AG04449 (cell line): ENCODE results near the gene ATP2B1.

ENCODE experiments used
- CTCF ChIA-PET: fragments of 350-600 bp; formaldehyde crosslinking; extraction: SDS; loops from one replicate; lab custom pipeline; 2021; ENCODE audit warnings: antibody characterized with exemption; lab: Yijun Ruan, JAX
- POLR2A ChIA-PET: fragments of 400-600, 350-600 bp; formaldehyde crosslinking; extraction: SDS; loops from one replicate; lab custom pipeline; 2020; ENCODE audit warnings: antibody characterized with exemption, inconsistent platforms; lab: Yijun Ruan, JAX
- DNase-seq: peaks from one replicate; pipeline ENCODE4 v3.0.0-alpha.2; 2010; ENCODE audit warnings: low read depth, low spot score
- H3K4me3 ChIP-seq: 2 replicates; pipeline ENCODE4 v1.5.1; 2011; ENCODE audit warnings: low read depth, mild to moderate bottlenecking, control low read depth, low read length
- TF ChIP-seq, protein P1 (sequence below): IDR thresholded peaks from one replicate; pipeline ENCODE4 v1.5.1; 2011; ENCODE audit warnings: mild to moderate bottlenecking, moderate library complexity, low read length, control low read depth, inconsistent platforms; ENCODE audit not compliant: insufficient read depth; ENCODE audit errors: missing control alignments

ATP2B1 gene

GRCh38 chr12:89547101-89547500 lies 161.5 kb downstream of the ATP2B1 start:
- ChIA-PET POLR2A (no interaction called here), CTCF (interaction anchor here (1.0 to 1.6 kb wide), 4 partner anchors 8 to 555 kb away, joined by 3 to 4 read pairs (median 3); partner anchors contain the start of gene ATP2B1)
- H3K4me3 ChIP-seq: no peak overlapping the region
- no peak for DNase-seq
- TF ChIP-seq, protein P1, sequence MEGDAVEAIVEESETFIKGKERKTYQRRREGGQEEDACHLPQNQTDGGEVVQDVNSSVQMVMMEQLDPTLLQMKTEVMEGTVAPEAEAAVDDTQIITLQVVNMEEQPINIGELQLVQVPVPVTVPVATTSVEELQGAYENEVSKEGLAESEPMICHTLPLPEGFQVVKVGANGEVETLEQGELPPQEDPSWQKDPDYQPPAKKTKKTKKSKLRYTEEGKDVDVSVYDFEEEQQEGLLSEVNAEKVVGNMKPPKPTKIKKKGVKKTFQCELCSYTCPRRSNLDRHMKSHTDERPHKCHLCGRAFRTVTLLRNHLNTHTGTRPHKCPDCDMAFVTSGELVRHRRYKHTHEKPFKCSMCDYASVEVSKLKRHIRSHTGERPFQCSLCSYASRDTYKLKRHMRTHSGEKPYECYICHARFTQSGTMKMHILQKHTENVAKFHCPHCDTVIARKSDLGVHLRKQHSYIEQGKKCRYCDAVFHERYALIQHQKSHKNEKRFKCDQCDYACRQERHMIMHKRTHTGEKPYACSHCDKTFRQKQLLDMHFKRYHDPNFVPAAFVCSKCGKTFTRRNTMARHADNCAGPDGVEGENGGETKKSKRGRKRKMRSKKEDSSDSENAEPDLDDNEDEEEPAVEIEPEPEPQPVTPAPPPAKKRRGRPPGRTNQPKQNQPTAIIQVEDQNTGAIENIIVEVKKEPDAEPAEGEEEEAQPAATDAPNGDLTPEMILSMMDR: no peak

DNA sequence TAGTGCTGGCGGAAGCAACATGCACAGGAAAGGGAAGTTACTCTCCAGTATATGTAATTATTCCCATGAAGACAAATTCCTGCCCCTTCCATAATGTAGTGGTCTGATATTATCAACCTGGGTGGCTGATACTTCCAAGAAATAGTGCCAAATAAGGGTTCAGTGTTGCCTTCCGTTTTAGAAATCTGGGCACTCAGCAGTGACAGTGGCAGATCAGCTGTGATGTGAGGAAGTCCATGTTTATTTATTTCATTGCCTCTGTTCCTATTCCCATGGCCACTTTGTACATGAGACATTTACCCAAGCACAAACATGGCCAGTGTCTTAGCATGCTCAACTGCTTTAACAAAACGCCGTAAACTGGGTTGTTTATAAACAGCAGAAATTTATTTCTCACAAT lies 162.5 kb downstream of the ATP2B1 start:
- ChIA-PET CTCF (interaction anchor here (1.6 to 5.1 kb wide), 2 partner anchors 163 to 558 kb away, joined by 4 to 65 read pairs; partner anchors contain the start of gene ATP2B1), POLR2A (no interaction called here)
- H3K4me3 ChIP-seq: no peak overlapping the region
- TF ChIP-seq, protein P1: no peak
- DNase-seq: no peak

DNA sequence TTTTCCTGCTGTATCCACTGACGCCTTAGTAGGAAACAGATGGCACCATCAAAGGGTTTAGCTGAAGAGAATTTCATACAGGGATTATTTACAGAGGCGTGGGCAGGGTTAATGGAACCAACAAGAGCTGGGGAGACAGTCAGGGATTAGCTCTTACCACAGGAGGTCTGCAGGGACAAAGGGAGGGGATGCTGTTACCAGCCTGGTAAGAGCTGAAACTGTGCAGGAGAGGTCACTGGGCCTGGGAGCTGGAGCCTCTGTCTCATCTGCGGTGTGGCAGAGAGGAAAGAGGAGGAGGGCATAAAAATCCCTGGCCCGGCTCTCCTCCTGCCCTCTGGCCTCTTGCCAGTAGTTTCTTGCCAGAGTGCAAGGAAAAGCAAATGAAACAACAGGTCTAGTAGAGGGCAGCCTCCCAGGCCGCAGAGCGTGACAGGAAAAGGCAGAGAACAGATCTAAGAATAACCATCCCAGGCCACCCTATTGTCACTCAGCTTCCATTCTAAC lies 163.9 kb downstream of the ATP2B1 start:
- CTCF ChIA-PET: interaction anchor here (0.6 to 5.1 kb wide), 15 partner anchors 7 to 1396 kb away, joined by 3 to 65 read pairs (median 5); partner anchors contain the start of genes ATP2B1, GALNT4 and POC1B
- POLR2A ChIA-PET: interaction anchor here (0.8 kb wide), 1 partner anchor 164 kb away, joined by 5 read pairs; the partner anchor contains the start of gene ATP2B1
- no peak overlapping the region for H3K4me3 ChIP-seq
- DNase-seq: no peak
- TF ChIP-seq, protein P1: no peak

DNA sequence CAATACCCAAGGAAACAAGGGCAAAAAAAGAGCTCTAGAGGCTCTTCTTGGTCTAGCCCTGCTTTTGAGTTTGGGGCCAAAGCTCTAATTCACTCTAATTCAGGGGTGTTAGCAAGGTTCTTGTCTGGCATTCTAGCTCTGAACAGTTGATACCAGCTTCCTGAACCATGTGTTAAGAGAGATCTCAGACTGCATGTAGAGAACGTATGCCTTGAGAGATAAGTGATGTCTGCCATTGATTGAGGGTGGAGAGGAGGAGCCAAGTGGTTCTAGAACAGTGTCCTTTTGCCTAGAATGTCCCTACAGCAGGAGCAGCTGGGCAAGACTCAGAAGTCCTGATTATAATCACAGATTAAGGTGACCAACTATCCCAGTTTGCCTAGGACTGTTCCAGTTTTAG lies 164.6 kb downstream of the ATP2B1 start:
- ChIA-PET POLR2A (interaction anchor here (0.8 kb wide), 1 partner anchor 165 kb away, joined by 5 read pairs; the partner anchor contains the start of gene ATP2B1), CTCF (interaction anchor here (0.7 to 5.1 kb wide), 22 partner anchors 8 to 1397 kb away, joined by 3 to 65 read pairs (median 4); partner anchors contain the start of genes ATP2B1, GALNT4 and POC1B)
- no peak for DNase-seq
- TF ChIP-seq, protein P1: no peak
- no peak overlapping the region for H3K4me3 ChIP-seq

- no peak overlapping the region for H3K4me3 ChIP-seq
- TF ChIP-seq, protein P1: peak; percentile 77
- ChIA-PET CTCF (interaction anchor here (0.5 to 5.1 kb wide), 34 partner anchors 9 to 1398 kb away, joined by 3 to 65 read pairs (median 4); partner anchors contain the start of gene ATP2B1), POLR2A (no interaction called here)
- no peak for DNase-seq
Observed at GRCh38 chr12:89542912-89543592, 165.6 kb downstream of the ATP2B1 start.

- CTCF ChIA-PET: interaction anchor here (0.9 to 5.1 kb wide), 15 partner anchors 10 to 1399 kb away, joined by 3 to 65 read pairs (median 5); no protein-coding TSS in a partner anchor
- no peak for DNase-seq
- TF ChIP-seq, protein P1: no peak
- no peak overlapping the region for H3K4me3 ChIP-seq
- POLR2A ChIA-PET: no interaction called here
Observed at GRCh38 chr12:89542236-89542635, 166.4 kb downstream of the ATP2B1 start.
